ENCODE measurements around the gene KCNMB1.
"Not testable (repeated sequence)": the region's sequence is repeated elsewhere in the genome, so short reads cannot be mapped to it uniquely, and the experiment has no call there.

KCNMB1 gene

DNA sequence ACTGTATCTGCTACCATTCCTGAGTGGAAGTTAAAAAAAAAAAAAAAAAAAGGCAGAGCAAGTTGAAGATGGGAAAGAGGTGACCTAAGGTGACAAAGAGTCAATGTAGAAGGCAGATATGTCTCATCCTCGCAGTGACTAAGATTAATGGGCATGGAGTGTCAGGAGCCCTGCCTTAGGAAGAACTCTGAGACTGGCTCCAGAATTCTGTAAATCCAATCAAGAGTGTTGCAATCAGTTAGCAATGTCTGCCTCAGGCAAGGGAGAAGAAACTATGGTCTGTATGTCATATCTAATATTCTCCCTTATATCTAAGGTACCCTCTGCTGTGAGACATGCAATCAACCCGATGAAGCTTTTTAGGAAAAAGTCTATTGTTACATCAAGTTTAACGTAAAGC is 24.7 kb upstream of the KCNMB1 start:
- DNase-seq = no peak

- no peak for DNase-seq
These were observed 21.9 kb upstream of the KCNMB1 start for GRCh38 chr5:170411100-170411499.

- DNase-seq = no peak
These were observed 21.2 kb upstream of the KCNMB1 start for GRCh38 chr5:170410401-170410800.

- no peak for DNase-seq
These were observed 19.9 kb upstream of the KCNMB1 start for GRCh38 chr5:170408877-170409660.

GRCh38 chr5:170408226-170408625 is 19.1 kb upstream of the KCNMB1 start:
- DNase-seq = no peak

- DNase-seq = no peak
These were observed 17.9 kb upstream of the KCNMB1 start for GRCh38 chr5:170407062-170407461.

DNA sequence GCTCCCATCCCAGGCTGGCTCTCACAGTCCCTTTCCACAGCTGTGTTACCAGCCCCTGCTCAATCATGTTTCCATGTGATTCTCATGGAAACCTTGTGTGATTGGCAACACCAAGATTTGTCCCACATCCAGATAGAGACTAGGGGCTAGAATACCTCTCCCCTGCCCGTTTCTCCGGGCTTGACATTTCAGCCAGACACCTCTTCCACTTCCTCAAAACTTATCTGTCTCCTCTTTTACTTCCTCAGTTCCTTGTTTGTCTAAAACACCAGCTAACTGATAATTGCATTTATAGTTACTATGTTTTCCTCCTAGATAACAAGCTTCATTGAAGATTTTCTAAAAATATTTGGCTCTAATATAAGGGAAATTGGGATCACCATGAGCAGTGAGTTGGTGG is 16.6 kb upstream of the KCNMB1 start:
- no peak for DNase-seq

DNA sequence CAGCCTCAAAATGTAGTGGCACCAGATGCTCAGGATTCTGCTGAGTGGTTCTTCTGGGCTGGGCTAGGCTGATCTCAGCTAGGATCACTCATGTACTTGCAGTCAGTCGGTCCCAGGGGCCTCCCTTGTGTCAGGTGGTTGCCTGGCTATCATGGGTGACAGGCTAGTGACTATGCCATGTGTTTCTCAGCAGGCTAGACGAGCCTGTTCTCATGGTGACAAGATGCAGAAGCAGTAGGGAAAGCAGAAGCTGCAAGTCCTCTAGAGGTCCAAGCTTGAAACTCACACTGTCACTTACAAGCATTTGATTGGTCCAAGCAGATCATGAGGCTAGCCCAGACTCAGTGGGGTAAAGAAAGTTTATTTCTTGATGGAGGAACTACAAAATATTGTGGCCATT is 15.2 kb upstream of the KCNMB1 start:
- no peak for DNase-seq

DNA sequence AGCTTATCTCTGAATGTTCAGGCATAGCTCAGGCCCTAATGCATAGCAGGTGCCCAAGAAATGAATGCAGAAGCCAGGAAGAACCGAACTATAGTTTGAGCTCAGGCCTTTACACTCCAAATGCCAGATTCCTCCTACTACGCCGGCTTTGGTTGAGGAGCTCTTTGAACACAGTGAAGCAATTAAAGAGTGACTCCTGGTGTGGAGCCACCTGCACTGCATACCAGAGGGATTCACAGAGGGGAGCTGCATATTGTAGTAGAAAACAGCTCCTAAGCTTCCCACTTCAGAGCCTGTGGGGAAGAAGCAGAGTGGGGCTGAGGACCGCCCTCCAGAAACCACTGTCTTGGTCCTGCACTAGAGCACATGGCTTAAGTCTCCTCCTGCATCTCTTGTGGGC is 14.5 kb upstream of the KCNMB1 start:
- no peak for DNase-seq

- DNase-seq = no peak
These were observed 13.3 kb upstream of the KCNMB1 start for GRCh38 chr5:170402508-170402907.

GRCh38 chr5:170397059-170397458 is 7.9 kb upstream of the KCNMB1 start:
- no peak for DNase-seq

DNA sequence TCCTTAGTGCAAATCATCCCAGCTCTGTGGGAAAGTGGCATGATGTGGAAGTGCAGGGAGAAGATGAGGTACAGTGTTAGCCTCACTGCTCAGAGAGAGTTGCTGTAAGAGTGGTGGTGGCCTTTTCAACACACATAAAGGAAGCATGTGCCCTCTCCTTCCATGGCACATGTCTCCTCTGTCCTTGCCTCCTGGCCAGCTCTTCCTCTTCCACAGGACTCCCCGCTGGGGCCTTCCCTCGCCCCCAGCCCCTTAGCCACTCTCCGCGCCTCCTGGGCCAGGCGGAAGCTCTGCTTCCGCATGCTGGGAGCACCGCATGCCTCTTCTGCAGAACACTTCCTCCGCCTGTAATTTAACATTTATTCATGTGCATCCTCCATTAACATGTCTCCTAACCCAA is 4.8 kb upstream of the KCNMB1 start:
- no peak for DNase-seq

- DNase-seq = peak; percentile 4
These were observed 4.1 kb upstream of the KCNMB1 start for GRCh38 chr5:170393235-170393634.

GRCh38 chr5:170390472-170390871 is 1.3 kb upstream of the KCNMB1 start:
- DNase-seq = no peak

DNA sequence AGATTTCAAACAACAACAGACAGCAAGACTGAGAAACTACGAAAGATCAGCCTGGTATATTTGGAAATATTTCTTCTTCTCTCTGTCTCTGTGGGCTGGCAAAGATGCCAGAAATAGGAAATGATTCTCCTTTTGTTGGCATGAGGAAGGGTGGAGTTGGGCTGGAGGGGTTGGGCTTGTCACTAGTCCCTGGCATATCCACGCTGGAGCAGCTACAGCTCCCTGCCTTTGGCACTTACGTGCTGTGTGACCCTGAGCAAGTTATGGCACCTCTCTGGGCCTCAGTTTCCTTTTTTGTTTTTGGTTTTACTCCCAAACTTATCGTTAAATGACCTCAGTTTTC is 354 bp upstream of the KCNMB1 start:
- DNase-seq = no peak

DNA sequence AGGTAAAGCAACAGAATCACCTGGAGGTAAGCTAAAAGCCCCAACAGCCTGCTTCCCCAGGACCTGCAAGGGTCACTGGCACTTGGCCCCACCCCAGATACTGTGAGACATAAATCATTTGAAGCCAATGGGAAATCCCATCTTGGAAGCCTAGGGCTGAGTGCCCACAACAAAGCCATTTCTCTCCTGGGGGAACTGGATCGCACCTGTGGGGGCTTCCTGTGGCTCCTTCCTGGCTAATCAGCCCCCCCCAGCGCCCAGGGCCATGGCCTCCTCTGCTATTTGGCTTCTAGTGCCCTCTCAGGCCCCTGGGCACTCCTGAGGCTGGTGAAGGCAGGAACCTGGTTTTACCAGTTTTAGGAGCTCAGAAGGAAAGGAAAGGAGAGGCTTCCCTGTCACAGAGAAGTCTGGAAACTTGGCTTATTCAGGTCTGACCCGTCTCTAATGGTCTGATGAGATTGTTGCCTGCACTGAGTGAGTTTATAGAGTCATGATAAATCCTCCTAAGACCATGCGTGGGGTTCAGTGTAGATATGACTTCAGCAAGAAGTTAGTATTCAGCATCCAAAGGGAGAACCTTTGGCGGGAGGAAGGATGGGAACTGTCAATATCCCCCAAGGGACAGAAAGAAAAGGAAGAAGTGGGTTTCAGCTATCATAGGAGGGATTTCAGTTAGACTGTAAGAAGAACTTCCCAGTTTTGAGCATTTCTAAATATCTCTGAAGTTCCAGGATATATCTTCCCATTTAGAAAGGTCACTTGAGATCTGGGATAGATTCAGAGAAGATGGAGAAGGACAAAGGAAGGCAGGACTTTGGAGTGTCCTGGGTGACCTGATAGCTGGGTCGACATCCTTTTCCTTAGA is 1.2 kb downstream of the KCNMB1 start:
- DNase-seq = no peak

GRCh38 chr5:170386743-170387395 is 2.3 kb downstream of the KCNMB1 start:
- DNase-seq = no peak

DNA sequence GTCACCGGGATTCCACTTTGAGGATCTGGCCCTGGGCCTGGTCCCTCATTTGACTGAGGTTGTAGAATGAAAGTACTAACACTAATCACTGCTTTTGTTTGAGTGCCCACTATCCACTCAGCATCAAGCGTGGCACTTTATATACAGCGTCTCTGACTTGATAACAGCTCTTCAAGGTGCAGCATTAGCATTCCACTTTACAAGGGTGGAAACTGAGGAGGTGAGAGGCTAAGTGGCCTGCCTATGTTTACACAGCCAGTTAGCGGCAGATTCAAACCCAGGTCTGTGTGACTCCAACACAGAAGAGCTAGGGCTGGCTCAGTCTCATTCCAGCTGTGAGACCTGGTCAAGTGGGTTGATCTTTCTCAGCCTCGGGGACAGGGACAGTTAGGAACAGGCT is 5.9 kb downstream of the KCNMB1 start:
- no peak for DNase-seq

DNA sequence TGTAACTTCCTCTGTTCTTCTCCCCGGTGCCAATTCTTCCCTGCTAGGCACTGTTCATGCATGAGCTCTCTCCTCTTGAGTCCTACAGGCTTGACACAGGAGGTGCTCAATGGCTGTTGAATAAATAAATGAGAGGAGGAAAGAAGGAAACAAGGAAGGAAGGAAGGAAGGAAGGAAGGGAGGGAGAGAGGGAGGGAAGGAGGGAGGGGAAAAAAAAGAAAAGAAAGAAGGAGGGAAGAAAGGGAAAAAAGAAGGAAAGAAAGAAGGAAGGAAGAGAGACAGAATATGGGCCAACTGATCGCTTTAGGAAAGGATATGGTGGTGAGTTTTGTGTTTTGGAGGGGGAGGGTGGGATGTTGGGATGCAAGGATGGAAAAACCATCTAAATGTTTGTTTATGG is 6.4 kb downstream of the KCNMB1 start:
- no peak for DNase-seq

GRCh38 chr5:170380361-170380951 is 8.7 kb downstream of the KCNMB1 start:
- DNase-seq = no peak

GRCh38 chr5:170378740-170379139 is 10.4 kb downstream of the KCNMB1 start:
- DNase-seq = no peak

DNA sequence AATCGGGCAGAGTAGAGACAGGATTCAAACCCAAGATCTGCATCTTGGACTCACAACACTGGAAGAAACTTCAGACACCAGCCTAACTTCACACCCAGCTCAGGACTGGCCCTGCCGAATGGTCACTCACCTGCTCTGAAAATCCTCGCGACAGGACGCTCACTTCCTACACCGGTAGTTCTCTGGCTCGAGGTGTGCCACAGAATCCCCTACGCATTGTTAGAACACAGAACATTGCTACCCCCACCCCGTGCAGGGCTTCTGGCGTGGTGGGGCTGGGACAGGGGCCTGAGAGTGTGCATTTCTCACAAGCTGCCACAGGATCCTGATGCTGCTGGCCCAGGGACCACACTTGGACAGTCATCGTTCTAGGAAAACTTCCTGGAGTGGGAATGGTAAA is 12.1 kb downstream of the KCNMB1 start:
- DNase-seq = no peak

DNA sequence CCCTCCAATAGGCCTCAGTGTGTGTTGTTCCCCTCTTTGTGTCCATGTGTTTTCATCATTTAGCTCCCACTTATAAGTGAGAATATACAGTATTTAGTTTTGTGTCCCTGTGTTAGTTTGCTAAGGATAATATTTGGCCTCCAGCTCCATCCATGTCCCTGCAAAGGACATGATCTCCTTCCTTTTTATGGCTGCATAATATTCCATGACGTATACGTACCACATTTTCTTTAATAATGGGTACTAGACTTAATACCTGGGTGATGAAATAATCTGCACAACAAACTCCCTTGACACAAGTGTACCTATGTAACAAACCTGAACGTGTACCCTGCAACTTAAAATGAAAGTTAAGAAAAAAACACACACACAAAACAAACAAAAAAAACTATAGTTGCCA is 12.6 kb downstream of the KCNMB1 start:
- DNase-seq = not testable (repeated sequence)

GRCh38 chr5:170375283-170375682 is 13.9 kb downstream of the KCNMB1 start:
- DNase-seq = no peak

All from stimulated activated naive CD4-positive, alpha-beta T cell treated with Interleukin-2 at 50 U/mL for 16 hours (primary cell).